HL-60 (cell line): ENCODE measurements around the gene NPNT.

Experiments used
- DNase-seq, 2 experiments: peaks; one replicate each; pipeline ENCODE4 v3.0.0-alpha.2; 2010 to 2020; ENCODE audit warnings: low read depth in 1 of 2, low spot score in 1 of 2
- H3K27ac ChIP-seq: fragments of 250-450 bp; sonication (Bioruptor Pico); replicated peaks from 2 replicates; pipeline ENCODE4 v1.5.1; 2020; ENCODE audit warnings: mild to moderate bottlenecking, moderate library complexity
- H3K27me3 ChIP-seq: fragments of 250-450 bp; sonication (Bioruptor Pico); 2 replicates; pipeline ENCODE4 v1.5.1; 2021; ENCODE audit warnings: mild to moderate bottlenecking, moderate library complexity; ENCODE audit not compliant: insufficient read depth, poor library complexity, severe bottlenecking
- H3K4me3 ChIP-seq: replicated peaks from 2 replicates; pipeline ENCODE4 v1.5.1; 2011; ENCODE audit warnings: mild to moderate bottlenecking, control low read depth, low read length; ENCODE audit not compliant: insufficient read depth
- CTCF ChIP-seq: IDR thresholded peaks from one replicate; pipeline ENCODE4 v1.5.1; 2011; ENCODE audit warnings: low read length, control low read depth, inconsistent platforms; ENCODE audit not compliant: insufficient read depth
- GABPA ChIP-seq: IDR thresholded peaks from 2 replicates; pipeline ENCODE4 v1.6.1; 2012; ENCODE audit warnings: low read depth
- POLR2AphosphoS5 ChIP-seq: IDR thresholded peaks from 2 replicates; pipeline ENCODE4 v1.6.1; 2012; ENCODE audit warnings: low read depth
- REST ChIP-seq: IDR thresholded peaks from 2 replicates; pipeline ENCODE4 v1.6.1; 2012; ENCODE audit warnings: low read depth; ENCODE audit not compliant: insufficient replicate concordance
- SPI1 ChIP-seq: IDR thresholded peaks from 2 replicates; pipeline ENCODE4 v1.6.1; 2012; ENCODE audit warnings: low read depth, mild to moderate bottlenecking, borderline replicate concordance

The NPNT gene

GRCh38 chr4:106011387-106011786 is 116.1 kb downstream of the NPNT start:
- no peak overlapping the region for H3K4me3 ChIP-seq
- TF ChIP-seq SPI1 (no peak), REST (no peak), GABPA (no peak), CTCF (no peak), POLR2AphosphoS5 (no peak)
- H3K27me3 ChIP-seq = no peaks in the 10 kb centered on the region
- DNase-seq = no peak
- no peak overlapping the region for H3K27ac ChIP-seq

- Histone ChIP-seq H3K27me3 (no peaks in the 10 kb centered on the region), H3K27ac (no peak overlapping the region), H3K4me3 (no peak overlapping the region)
- TF ChIP-seq GABPA = no peak
- TF ChIP-seq SPI1 = no peak
- TF ChIP-seq POLR2AphosphoS5 = no peak
- TF ChIP-seq CTCF = no peak
- TF ChIP-seq REST = no peak
- no peak for DNase-seq
Measured at GRCh38 chr4:106017975-106018374, 122.7 kb downstream of the NPNT start.

- Histone ChIP-seq H3K4me3 (no peak overlapping the region), H3K27ac (no peak overlapping the region), H3K27me3 (no peaks in the 10 kb centered on the region)
- TF ChIP-seq POLR2AphosphoS5 (no peak), CTCF (no peak), GABPA (no peak), SPI1 (no peak), REST (no peak)
- no peak for DNase-seq
Measured at GRCh38 chr4:106019771-106020170, 124.5 kb downstream of the NPNT start.
